H1 (cell line): ENCODE results near the gene GPR139. TPM values are rescaled to one million over a fixed set of nuclear protein-coding genes. Genes with fewer than 3 reads are reported as not detected.

Experiments used
- CTCF ChIA-PET: fragments of 300-600 bp; sonication (Branson Sonifier 250); formaldehyde crosslinking; loops from one replicate; lab custom pipeline; 2021; ENCODE audit not compliant: partially characterized antibody; lab: Charles Lee
- POLR2A ChIA-PET: fragments of 300-600 bp; sonication (Branson Sonifier 250); formaldehyde crosslinking; loops from one replicate; lab custom pipeline; 2021; ENCODE audit warnings: inconsistent platforms; ENCODE audit not compliant: partially characterized antibody; lab: Charles Lee
- DNase-seq, 2 experiments: peaks; one replicate each; pipeline versions ENCODE4 v3.0.0 to v3.0.0-alpha.2; 2010 to 2022; ENCODE audit warnings: low spot score in 2 of 2, low read depth in 1 of 2, mixed read lengths in 1 of 2
- FAIRE-seq: peaks from 2 replicates; lab custom pipeline; 2011; peaks lifted over from hg19 to GRCh38; lab: Jason Lieb, UNC
- H2AFZ ChIP-seq: 2 replicates; pipeline ENCODE4 v1.8.1; 2012; ENCODE audit warnings: low read length, inconsistent platforms
- H2AK5ac ChIP-seq: 2 replicates; pipeline ENCODE4 v1.6.1; 2013; ENCODE audit warnings: low read depth, low read length
- H2BK120ac ChIP-seq: replicated peaks from 2 replicates; pipeline ENCODE3; 2013; ENCODE audit warnings: low read depth, low read length, inconsistent platforms
- H2BK12ac ChIP-seq: 2 replicates; pipeline ENCODE4 v1.6.1; 2013; ENCODE audit warnings: low read depth, low read length
- H2BK15ac ChIP-seq: 2 replicates; pipeline ENCODE4 v1.6.1; 2013; ENCODE audit warnings: low read length
- H2BK20ac ChIP-seq: 2 replicates; pipeline ENCODE4 v1.6.1; 2013; ENCODE audit warnings: low read length
- H2BK5ac ChIP-seq: 2 replicates; pipeline ENCODE4 v1.6.1; 2013; ENCODE audit warnings: low read depth, low read length
- H3K14ac ChIP-seq: 2 replicates; pipeline ENCODE4 v1.6.1; 2013; ENCODE audit warnings: inconsistent platforms; ENCODE audit not compliant: insufficient read length
- H3K18ac ChIP-seq: 2 replicates; pipeline ENCODE4 v1.6.1; 2013; ENCODE audit warnings: low read length; ENCODE audit errors: extremely low read depth
- H3K23ac ChIP-seq: 2 replicates; pipeline ENCODE4 v1.6.1; 2013; ENCODE audit warnings: inconsistent platforms; ENCODE audit not compliant: insufficient read length
- H3K23me2 ChIP-seq: 2 replicates; pipeline ENCODE4 v1.6.1; 2013; ENCODE audit warnings: low read depth, low read length
- H3K27ac ChIP-seq: 2 replicates; pipeline ENCODE4 v1.6.1; 2011; ENCODE audit warnings: low read depth, low read length, inconsistent platforms
- H3K27me3 ChIP-seq, 4 experiments: replicated peaks in 1 of 4; 1 replicate in 1 of 4; 2 replicates in 3 of 4; pipeline versions ENCODE4 v1.6.1 to v1.8.1; 2011 to 2013; ENCODE audit warnings: low read length in 3 of 4, mild to moderate bottlenecking in 3 of 4, inconsistent platforms in 2 of 4, mixed read lengths in 2 of 4, moderate library complexity in 1 of 4; ENCODE audit not compliant: control insufficient read depth in 3 of 4, insufficient read depth in 3 of 4; ENCODE audit errors: extremely low read depth in 1 of 4
- H3K36me3 ChIP-seq, 4 experiments: 2 replicates each; pipeline versions ENCODE4 v1.6.1 to v1.8.1; 2011 to 2013; ENCODE audit warnings: mild to moderate bottlenecking in 4 of 4, low read length in 3 of 4, moderate library complexity in 2 of 4, control low read depth in 1 of 4, inconsistent platforms in 1 of 4; ENCODE audit not compliant: insufficient read depth in 4 of 4, control insufficient read depth in 2 of 4
- H3K4ac ChIP-seq: replicated peaks from 2 replicates; pipeline ENCODE3; 2013; ENCODE audit warnings: low read length, low read depth, mixed read lengths, inconsistent platforms; ENCODE audit not compliant: insufficient read length
- H3K4me1 ChIP-seq, 4 experiments: replicated peaks in 1 of 4; 1 replicate in 1 of 4; 2 replicates in 3 of 4; pipeline versions ENCODE4 v1.6.1 to v1.8.1; 2011 to 2013; ENCODE audit warnings: low read length in 3 of 4, inconsistent platforms in 2 of 4, mixed read lengths in 1 of 4; ENCODE audit not compliant: insufficient read depth in 4 of 4, control insufficient read depth in 3 of 4
- H3K4me2 ChIP-seq, 2 experiments: 2 replicates each; pipeline versions ENCODE4 v1.6.1 to v1.8.1; 2011 to 2013; ENCODE audit warnings: low read depth in 2 of 2, low read length in 2 of 2, control low read depth in 1 of 2, inconsistent platforms in 1 of 2, mild to moderate bottlenecking in 1 of 2; ENCODE audit not compliant: insufficient read depth in 1 of 2
- H3K4me3 ChIP-seq, 4 experiments: fragments of 200-600, 300-600 bp in 1 of 4; sonication (generic), shearing (Covaris generic), sonication (Bioruptor Twin) in 1 of 4; 2 replicates each; pipeline versions ENCODE4 v1.5.1 to v1.8.1; 2011 to 2016; ENCODE audit warnings: low read length in 4 of 4, low read depth in 3 of 4, control low read depth in 2 of 4, inconsistent platforms in 2 of 4, mild to moderate bottlenecking in 2 of 4, mixed read lengths in 1 of 4, moderate library complexity in 1 of 4; ENCODE audit not compliant: insufficient read depth in 2 of 4; ENCODE audit errors: extremely low read depth in 1 of 4
- H3K56ac ChIP-seq: replicated peaks from 2 replicates; pipeline ENCODE3; 2013; ENCODE audit warnings: low read depth, mild to moderate bottlenecking, mixed read lengths, low read length, inconsistent platforms; ENCODE audit not compliant: insufficient read length
- H3K79me1 ChIP-seq: 2 replicates; pipeline ENCODE4 v1.6.1; 2013; ENCODE audit warnings: low read depth, low read length, control low read depth
- H3K79me2 ChIP-seq, 2 experiments: 2 replicates each; pipeline versions ENCODE4 v1.6.1 to v1.8.1; 2012 to 2013; ENCODE audit warnings: low read length in 2 of 2, mild to moderate bottlenecking in 2 of 2, inconsistent platforms in 1 of 2; ENCODE audit not compliant: insufficient read depth in 2 of 2, control insufficient read depth in 1 of 2
- H3K9ac ChIP-seq, 4 experiments: replicated peaks in 1 of 4; 1 replicate in 1 of 4; 2 replicates in 3 of 4; pipeline versions ENCODE4 v1.6.1 to v1.8.1; 2011 to 2013; ENCODE audit warnings: low read depth in 3 of 4, low read length in 3 of 4, control low read depth in 2 of 4, mild to moderate bottlenecking in 2 of 4, moderate library complexity in 2 of 4, inconsistent platforms in 1 of 4; ENCODE audit errors: extremely low read depth in 1 of 4
- H3K9me3 ChIP-seq, 2 experiments: 2 replicates each; pipeline versions ENCODE4 v1.6.1 to v1.8.1; 2012 to 2013; ENCODE audit warnings: mild to moderate bottlenecking in 2 of 2, moderate library complexity in 2 of 2, control low read depth in 1 of 2, inconsistent platforms in 1 of 2, low read depth in 1 of 2, low read length in 1 of 2, mixed read lengths in 1 of 2; ENCODE audit not compliant: insufficient read depth in 2 of 2
- H4K20me1 ChIP-seq, 2 experiments: replicated peaks in 1 of 2; 2 replicates each; pipeline versions ENCODE3 to v1.8.1; 2011 to 2013; ENCODE audit warnings: inconsistent platforms in 2 of 2, low read length in 2 of 2, mild to moderate bottlenecking in 1 of 2; ENCODE audit not compliant: insufficient read depth in 2 of 2, control insufficient read depth in 1 of 2
- H4K5ac ChIP-seq: 2 replicates; pipeline ENCODE4 v1.6.1; 2013; ENCODE audit warnings: low read length, low read depth, mixed read lengths, inconsistent platforms; ENCODE audit not compliant: insufficient read length
- H4K8ac ChIP-seq: 2 replicates; pipeline ENCODE4 v1.8.0; 2013; ENCODE audit warnings: mild to moderate bottlenecking, moderate library complexity, low read length, inconsistent platforms; ENCODE audit not compliant: insufficient read depth; ENCODE audit errors: extremely low read depth
- H4K91ac ChIP-seq: replicated peaks from 2 replicates; pipeline ENCODE3; 2013; ENCODE audit warnings: low read length, mixed read lengths, inconsistent platforms; ENCODE audit not compliant: insufficient read length
- CEBPB ChIP-seq: IDR thresholded peaks from 2 replicates; pipeline ENCODE4 v1.6.1; 2012; ENCODE audit warnings: low read depth, low read length
- CREB1 ChIP-seq: IDR thresholded peaks from 2 replicates; pipeline ENCODE4 v1.6.1; 2012; ENCODE audit warnings: inconsistent platforms
- CTBP2 ChIP-seq: IDR thresholded peaks from 2 replicates; pipeline ENCODE4 v1.7.0; 2011; ENCODE audit warnings: borderline replicate concordance, mild to moderate bottlenecking, moderate library complexity, mixed read lengths, low read length; ENCODE audit not compliant: insufficient read depth, insufficient read length
- FOSL1 ChIP-seq: IDR thresholded peaks from 2 replicates; pipeline ENCODE4 v1.6.1; 2011; ENCODE audit warnings: mild to moderate bottlenecking, low read depth, low read length, moderate library complexity; ENCODE audit not compliant: insufficient read depth
- GTF2F1 ChIP-seq: IDR thresholded peaks from 2 replicates; pipeline ENCODE4 v1.6.1; 2012; ENCODE audit warnings: low read depth, low read length, improper control_type of control experiment, borderline replicate concordance
- NANOG ChIP-seq: IDR thresholded peaks from 2 replicates; pipeline ENCODE4 v1.6.1; 2011; ENCODE audit warnings: low read length, low read depth, mild to moderate bottlenecking, inconsistent platforms; ENCODE audit not compliant: insufficient read depth, poor library complexity, severe bottlenecking
- NRF1 ChIP-seq: IDR thresholded peaks from 2 replicates; pipeline ENCODE4 v1.6.1; 2011; ENCODE audit warnings: mild to moderate bottlenecking, low read depth, low read length, improper control_type of control experiment
- POLR2AphosphoS5 ChIP-seq: IDR thresholded peaks from 2 replicates; pipeline ENCODE4 v1.6.1; 2011; ENCODE audit warnings: low read depth, low read length
- RBBP5 ChIP-seq: IDR thresholded peaks from 2 replicates; pipeline ENCODE4 v1.7.1; 2012; ENCODE audit warnings: low read depth, mild to moderate bottlenecking, inconsistent platforms, low read length, moderate library complexity, borderline replicate concordance
- SIRT6 ChIP-seq: IDR thresholded peaks from one replicate; pipeline ENCODE4 v1.7.1; 2012; ENCODE audit warnings: low read length, inconsistent platforms
- SP1 ChIP-seq: IDR thresholded peaks from 2 replicates; pipeline ENCODE4 v1.6.1; 2011; ENCODE audit warnings: low read depth, low read length
- SP4 ChIP-seq: IDR thresholded peaks from 2 replicates; pipeline ENCODE4 v1.6.1; 2012; ENCODE audit warnings: low read length, inconsistent platforms
- TCF12 ChIP-seq: IDR thresholded peaks from 2 replicates; pipeline ENCODE4 v1.6.1; 2011; ENCODE audit warnings: low read depth, mild to moderate bottlenecking, low read length
- TEAD4 ChIP-seq: IDR thresholded peaks from 2 replicates; pipeline ENCODE4 v1.6.1; 2012; ENCODE audit warnings: low read depth, low read length, inconsistent platforms, mixed read lengths
- YY1 ChIP-seq: IDR thresholded peaks from 2 replicates; pipeline ENCODE4 v1.6.1; 2011; ENCODE audit warnings: low read depth, mild to moderate bottlenecking, low read length
- WGBS, 2 experiments: shearing (Covaris generic) in 1 of 2; methylation state at CpG; one replicate each; pipeline versions ENCODE4 v1.1.6 to v1.1.7; 2013 to 2015; ENCODE audit warnings: low lambda C conversion rate in 2 of 2, mixed read lengths in 2 of 2, inconsistent platforms in 1 of 2, low coverage in 1 of 2, missing lambda C conversion rate in 1 of 2; ENCODE audit not compliant: insufficient replicate concordance in 2 of 2, insufficient coverage in 1 of 2, insufficient read length in 1 of 2; ENCODE audit errors: extremely low coverage in 1 of 2, missing lambda C conversion rate in 1 of 2; 5-methylcytosine and 5-hydroxymethylcytosine counted together
- polyA plus RNA-seq, 7 experiments: library from polyadenylated mRNA; depleted of rRNA in 3 of 7; stranded (reverse) in 5 of 7; unstranded in 2 of 7; fragments of >200 nt in 5 of 7; fragments of 200-250 nt in 2 of 7; gene quantifications; 1 replicate in 5 of 7; 2 replicates in 1 of 7; 4 replicates in 1 of 7; pipeline versions ENCODE4 v1.2.1 to v1.2.3, GENCODE V29; 2011 to 2013; ENCODE audit warnings: missing spikeins in 2 of 7, mixed read lengths in 2 of 7
- total RNA-seq: library from RNA; stranded (reverse); fragmentation: NEBNext Ultra II Directional; extraction: Animal tissue kit (Norgen Biotek cat#: 25700); gene quantifications from 2 replicates; pipeline ENCODE4 v1.2.1, GENCODE V29; 2021

The GPR139 gene
- total and polyA plus RNA-seq, 2 of the 8 experiments (the other 6 are each of a cell fraction or from before 2014, with no cell fraction given), result 0.84 to 2.2 TPM

DNA sequence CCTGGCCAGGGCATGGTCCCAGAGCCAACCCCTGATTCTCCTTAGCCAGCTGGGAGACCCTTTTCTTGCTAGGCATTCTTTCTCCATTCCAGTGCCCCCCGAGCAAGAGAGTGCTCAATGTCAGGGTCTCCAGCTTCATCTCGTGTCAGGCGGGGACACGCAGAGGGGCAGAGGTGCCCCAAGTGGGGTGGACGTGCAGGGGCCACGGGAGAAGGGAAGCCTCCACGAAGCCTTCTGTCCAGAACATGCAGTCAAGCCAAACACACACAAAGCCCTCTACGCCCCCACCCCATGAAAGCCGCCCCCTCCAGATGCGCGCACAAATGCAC is 852 bp downstream of the GPR139 start:
- H2BK15ac ChIP-seq, result no peak overlapping the region
- H4K91ac ChIP-seq, result peak overlapping the region; percentile 71
- peak overlapping the region; percentile 47 for H4K8ac ChIP-seq
- H2BK5ac ChIP-seq, result no peak overlapping the region
- no peak for FAIRE-seq
- peaks cover 7 to 23% (median 15%) of the 10 kb centered on the region in 4 experiments for H3K4me1 ChIP-seq
- H3K27me3 ChIP-seq, result peaks cover 3 to 37% (median 34%) of the 10 kb centered on the region in 4 experiments
- H3K27ac ChIP-seq, result no peak overlapping the region
- H3K9me3 ChIP-seq, result peaks cover 0 to 5% of the 10 kb centered on the region in 2 experiments; a peak in 2 of 4 replicates
- peak overlapping the region; percentile 85 to 97 for H3K4me2 ChIP-seq
- H3K79me2 ChIP-seq, result 0 out of 4 replicates have a peak, but pooled peaks cover 0 to 8% of the 10 kb centered on the region in 2 experiments
- WGBS, 2 experiments, result 20% methylated on average over 11 of the region's 11 CpGs; no CpG with 5 or more reads in 1 of the 2 experiments
- no peak overlapping the region for H4K5ac ChIP-seq
- no peak overlapping the region for H3K14ac ChIP-seq
- H3K4ac ChIP-seq, result no peak overlapping the region
- no peaks in the 10 kb centered on the region; the same call in 1 of the 2 replicates for H3K79me1 ChIP-seq
- H3K36me3 ChIP-seq, result peaks cover 0 to 3% (median 0%) of the 10 kb centered on the region in 4 experiments; a peak in 1 of 8 replicates
- ChIA-PET CTCF (interaction anchor here (0.6 to 2.2 kb wide), 8 partner anchors 39 to 311 kb away, joined by 3 to 10 read pairs (median 3); no protein-coding TSS in a partner anchor), POLR2A (interaction anchor here (0.5 to 1.3 kb wide), 3 partner anchors 12 to 23 kb away, joined by 3 read pairs; no protein-coding TSS in a partner anchor)
- peaks cover 19% of the 10 kb centered on the region for H3K23me2 ChIP-seq
- no peak overlapping the region for H2BK20ac ChIP-seq
- no peak for DNase-seq
- H3K56ac ChIP-seq, result no peak overlapping the region
- no peak overlapping the region; the same call in 1 of the 2 replicates for H2BK12ac ChIP-seq
- no peak overlapping the region for H3K18ac ChIP-seq
- peak overlapping the region in 1 of 4 experiments; percentile 38; a peak in 2 of 7 replicates for H3K9ac ChIP-seq
- H3K4me3 ChIP-seq, result peak overlapping the region; percentile 54 to 67 (median 59)
- no peak overlapping the region for H2BK120ac ChIP-seq
- peak overlapping the region; percentile 34; the same call in 1 of the 2 replicates for H2AK5ac ChIP-seq
- H2AFZ ChIP-seq, result no peak overlapping the region
- no peak overlapping the region for H3K23ac ChIP-seq
- H4K20me1 ChIP-seq, result peaks cover 0 to 2% of the 10 kb centered on the region in 2 experiments
- TF ChIP-seq NRF1, result no peak
- no peak for TF ChIP-seq CTBP2
- no peak for TF ChIP-seq GTF2F1
- no peak for TF ChIP-seq CREB1
- no peak for TF ChIP-seq YY1
- TF ChIP-seq TCF12, result no peak
- TF ChIP-seq TEAD4, result no peak
- no peak for TF ChIP-seq RBBP5
- no peak for TF ChIP-seq FOSL1
- TF ChIP-seq SP1, result no peak
- TF ChIP-seq CEBPB, result no peak
- TF ChIP-seq SIRT6, result no peak
- no peak for TF ChIP-seq NANOG
- TF ChIP-seq POLR2AphosphoS5, result no peak
- TF ChIP-seq SP4, result no peak
